OCI-LY1 (cell line): Measurements from ENCODE around the gene UVSSA.

Source experiments
- H2AFZ ChIP-seq: fragments of 200-600 bp; sonication (generic), shearing (Covaris generic); 2 replicates; pipeline ENCODE4 v1.6.0; 2014; ENCODE audit warnings: antibody characterized with exemption, mild to moderate bottlenecking, low read length
- H3F3A ChIP-seq: fragments of 200-600 bp; sonication (generic), shearing (Covaris generic); 2 replicates; pipeline ENCODE4 v1.6.0; 2014; ENCODE audit warnings: mild to moderate bottlenecking, antibody characterized with exemption, low read length, moderate library complexity; ENCODE audit not compliant: insufficient read depth
- H3K27ac ChIP-seq: fragments of 200-600 bp; sonication (generic); 2 replicates; pipeline ENCODE4 v1.5.1; 2014; ENCODE audit warnings: low read length, mixed run types, mild to moderate bottlenecking, low read depth; ENCODE audit not compliant: poor library complexity, severe bottlenecking
- H3K27me3 ChIP-seq: fragments of 200-600 bp; sonication (generic); 2 replicates; pipeline ENCODE4 v1.6.0; 2014; ENCODE audit warnings: antibody characterized with exemption, mild to moderate bottlenecking, low read length, moderate library complexity; ENCODE audit not compliant: insufficient read depth
- H3K36me3 ChIP-seq: fragments of 200-600 bp; sonication (generic); 2 replicates; pipeline ENCODE4 v1.6.1; 2014; ENCODE audit warnings: mild to moderate bottlenecking, antibody characterized with exemption, low read length, moderate library complexity, mixed read lengths; ENCODE audit not compliant: insufficient read depth
- H3K4me1 ChIP-seq: fragments of 200-600 bp; sonication (generic); 2 replicates; pipeline ENCODE4 v1.5.1; 2014; ENCODE audit warnings: mild to moderate bottlenecking, low read length, moderate library complexity; ENCODE audit not compliant: insufficient read depth, severe bottlenecking
- H3K4me2 ChIP-seq: fragments of 200-600 bp; sonication (generic), shearing (Covaris generic); 2 replicates; pipeline ENCODE4 v1.6.1; 2014; ENCODE audit warnings: low read length
- H3K4me3 ChIP-seq: fragments of 200-600 bp; sonication (generic); 2 replicates; pipeline ENCODE4 v1.5.1; 2014; ENCODE audit warnings: low read length, low read depth, mild to moderate bottlenecking, mixed read lengths; ENCODE audit not compliant: poor library complexity, severe bottlenecking
- H3K79me2 ChIP-seq: fragments of 200-600 bp; shearing (Covaris generic); 2 replicates; pipeline ENCODE4 v1.6.1; 2016; ENCODE audit warnings: mixed run types, low read length, mixed read lengths; ENCODE audit not compliant: insufficient read depth
- H3K9ac ChIP-seq: fragments of 200-600 bp; sonication (generic), shearing (Covaris generic); 2 replicates; pipeline ENCODE4 v1.6.1; 2014; ENCODE audit warnings: mild to moderate bottlenecking, low read length, mixed read lengths
- H3K9me2 ChIP-seq: fragments of 200-600 bp; sonication (generic), shearing (Covaris generic); 2 replicates; pipeline ENCODE4 v1.6.1; 2014; ENCODE audit warnings: low read depth, mild to moderate bottlenecking, low read length, mixed read lengths
- H3K9me3 ChIP-seq: fragments of 200-600 bp; shearing (Covaris generic); 2 replicates; pipeline ENCODE4 v1.6.1; 2014; ENCODE audit warnings: low read length, mixed read lengths
- H4K20me1 ChIP-seq: fragments of 200-600 bp; sonication (generic), shearing (Covaris generic); 2 replicates; pipeline ENCODE4 v1.6.0; 2016; ENCODE audit warnings: mild to moderate bottlenecking, low read length; ENCODE audit not compliant: insufficient read depth
- CTCF ChIP-seq: fragments of 200-600 bp; sonication (generic), shearing (Covaris generic); IDR thresholded peaks from 2 replicates; pipeline ENCODE4 v1.5.1; 2017; ENCODE audit warnings: mild to moderate bottlenecking, antibody characterized with exemption, low read length, moderate library complexity, mixed read lengths
- EZH2 ChIP-seq: fragments of 200-600 bp; sonication (generic), shearing (Covaris generic); IDR thresholded peaks from 2 replicates; pipeline ENCODE4 v1.8.0; 2017; ENCODE audit warnings: borderline replicate concordance, mixed run types, mild to moderate bottlenecking, antibody characterized with exemption, low read length, moderate library complexity, mixed read lengths

Gene UVSSA

GRCh38 chr4:1330761-1331590 lies 16.0 kb upstream of the UVSSA start:
- no peaks in the 10 kb centered on the region for H3K27me3 ChIP-seq
- no peaks in the 10 kb centered on the region for H4K20me1 ChIP-seq
- no peaks in the 10 kb centered on the region for H3K9me2 ChIP-seq
- no peak overlapping the region for H3K9ac ChIP-seq
- H3K4me3 ChIP-seq, result no peak overlapping the region
- no peaks in the 10 kb centered on the region for H3K4me1 ChIP-seq
- no peaks in the 10 kb centered on the region for H3F3A ChIP-seq
- no peak for TF ChIP-seq EZH2
- no peak for TF ChIP-seq CTCF
- H2AFZ ChIP-seq, result no peak overlapping the region
- H3K27ac ChIP-seq, result no peak overlapping the region
- H3K4me2 ChIP-seq, result no peak overlapping the region
- H3K9me3 ChIP-seq, result no peaks in the 10 kb centered on the region
- H3K79me2 ChIP-seq, result no peaks in the 10 kb centered on the region
- peaks cover under 1% of the 10 kb centered on the region; the same call in 1 of the 2 replicates for H3K36me3 ChIP-seq

GRCh38 chr4:1331591-1332353 lies 15.2 kb upstream of the UVSSA start:
- Histone ChIP-seq H4K20me1 (no peaks in the 10 kb centered on the region), H3K79me2 (no peaks in the 10 kb centered on the region), H3K36me3 (peaks cover 9% of the 10 kb centered on the region), H3K4me3 (no peak overlapping the region), H2AFZ (no peak overlapping the region), H3K27me3 (no peaks in the 10 kb centered on the region), H3K4me1 (no peaks in the 10 kb centered on the region), H3K4me2 (no peak overlapping the region), H3K9me2 (no peaks in the 10 kb centered on the region), H3K9ac (no peak overlapping the region), H3K27ac (no peak overlapping the region), H3F3A (no peaks in the 10 kb centered on the region), H3K9me3 (no peaks in the 10 kb centered on the region)
- TF ChIP-seq EZH2 (no peak), CTCF (no peak)

DNA sequence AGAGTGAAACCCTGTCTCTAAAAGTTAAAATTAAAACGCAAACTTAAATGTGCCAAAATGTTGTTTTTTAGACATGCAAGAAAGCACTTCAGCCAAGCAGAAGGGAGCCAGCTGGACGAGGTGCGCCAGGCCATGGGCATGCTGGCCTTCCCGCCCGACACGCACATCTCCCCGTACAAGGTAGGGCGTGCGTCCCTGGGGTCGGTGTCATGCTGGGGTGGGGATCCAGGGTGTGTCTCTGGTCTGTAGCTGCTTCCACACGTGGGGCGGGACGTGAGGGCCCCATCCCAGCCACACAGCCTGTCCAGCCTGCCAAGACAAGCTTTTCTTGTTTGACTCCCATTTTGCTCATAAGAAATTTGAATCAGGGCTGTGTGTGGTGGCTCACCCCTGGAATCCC lies 14.3 kb upstream of the UVSSA start:
- no peaks in the 10 kb centered on the region for H3F3A ChIP-seq
- no peaks in the 10 kb centered on the region for H4K20me1 ChIP-seq
- no peak overlapping the region for H3K27ac ChIP-seq

More for the DNA sequence above, 14.3 kb upstream of the UVSSA start:
- Histone ChIP-seq H3K9me2 (no peaks in the 10 kb centered on the region), H3K9me3 (no peaks in the 10 kb centered on the region), H2AFZ (no peak overlapping the region), H3K79me2 (no peaks in the 10 kb centered on the region), H3K27me3 (no peaks in the 10 kb centered on the region), H3K4me1 (no peaks in the 10 kb centered on the region), H3K4me3 (no peak overlapping the region), H3K36me3 (peaks cover 18% of the 10 kb centered on the region), H3K9ac (no peak overlapping the region), H3K4me2 (no peak overlapping the region)
- TF ChIP-seq EZH2, result no peak
- TF ChIP-seq CTCF, result no peak
